ENCODE data around the gene IL17RC.
"Not testable (repeated sequence)": the region's sequence is repeated elsewhere in the genome, so short reads cannot be mapped to it uniquely, and the experiment has no call there.

Gene IL17RC

DNA sequence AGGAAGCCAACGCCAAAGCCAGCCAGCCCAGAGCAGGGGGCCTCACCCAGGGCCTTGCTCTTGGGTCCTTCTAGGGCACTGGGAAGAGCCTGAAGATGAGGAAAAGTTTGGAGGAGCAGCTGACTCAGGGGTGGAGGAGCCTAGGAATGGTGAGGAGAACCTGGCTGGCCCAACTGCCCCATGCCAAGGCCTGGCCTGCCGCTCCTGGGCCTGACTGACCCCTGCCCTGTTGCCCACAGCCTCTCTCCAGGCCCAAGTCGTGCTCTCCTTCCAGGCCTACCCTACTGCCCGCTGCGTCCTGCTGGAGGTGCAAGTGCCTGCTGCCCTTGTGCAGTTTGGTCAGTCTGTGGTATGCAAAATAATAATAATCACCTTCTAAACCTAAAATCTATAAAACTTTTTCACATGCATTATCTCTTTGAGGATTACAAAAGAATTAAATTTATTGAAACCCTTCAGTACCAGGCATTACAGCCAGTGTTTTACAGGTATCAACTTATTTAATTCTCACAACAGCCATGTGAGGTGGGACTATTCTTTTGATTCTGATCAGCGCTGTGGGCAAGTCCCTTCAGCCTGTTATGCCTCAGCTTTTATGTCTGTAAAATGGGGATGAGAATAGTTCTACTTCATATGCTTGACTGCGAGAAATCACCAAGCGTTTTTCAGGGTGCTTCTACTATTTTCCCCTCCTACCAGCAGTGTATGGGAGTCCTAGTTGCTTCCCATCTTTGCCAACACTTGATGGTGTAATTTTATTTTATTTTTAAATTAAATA is 1.6 kb downstream of the IL17RC start:
- no peak overlapping the region for H3K4me3 Mint-ChIP-seq

DNA sequence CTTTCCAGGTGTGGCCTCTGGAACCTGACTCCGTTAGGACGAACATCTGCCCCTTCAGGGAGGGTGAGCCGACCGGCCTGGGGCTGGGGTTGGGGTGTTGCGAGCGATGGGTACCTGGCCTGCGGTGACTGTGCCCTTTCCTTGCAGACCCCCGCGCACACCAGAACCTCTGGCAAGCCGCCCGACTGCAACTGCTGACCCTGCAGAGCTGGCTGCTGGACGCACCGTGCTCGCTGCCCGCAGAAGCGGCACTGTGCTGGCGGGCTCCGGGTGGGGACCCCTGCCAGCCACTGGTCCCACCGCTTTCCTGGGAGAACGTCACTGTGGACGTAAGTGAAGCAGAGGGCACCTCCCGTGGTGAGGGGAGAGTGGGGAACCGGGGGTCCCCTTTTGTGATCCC is 11.3 kb downstream of the IL17RC start:
- peaks cover 10% of the 10 kb centered on the region for H3K36me3 Mint-ChIP-seq
- ATAC-seq = no peak
- H3K27ac Mint-ChIP-seq = no peak overlapping the region

More for the DNA sequence above, 1.6 kb downstream of the IL17RC start:
- no peak for ATAC-seq
- Mint-ChIP-seq H3K4me1 (peaks cover 15% of the 10 kb centered on the region), H3K36me3 (no peaks in the 10 kb centered on the region), H3K27ac (no peak overlapping the region), H3K9me3 (no peaks in the 10 kb centered on the region)
- DNase-seq (ENCODE audit: low spot score in 2 of 2) = no peak

GRCh38 chr3:9930804-9931418 is 14.0 kb downstream of the IL17RC start:
- ATAC-seq = no peak
- peaks cover 20% of the 10 kb centered on the region for H3K36me3 Mint-ChIP-seq
- H3K4me1 Mint-ChIP-seq = peaks cover 31% of the 10 kb centered on the region
- no peak for DNase-seq (ENCODE audit: low spot score in 2 of 2)
- no peaks in the 10 kb centered on the region for H3K9me3 Mint-ChIP-seq
- no peak overlapping the region for H3K4me3 Mint-ChIP-seq
- H3K27ac Mint-ChIP-seq = peak overlapping the region; percentile 71

More for the DNA sequence above, 11.3 kb downstream of the IL17RC start:
- H3K9me3 Mint-ChIP-seq = no peaks in the 10 kb centered on the region
- H3K4me1 Mint-ChIP-seq = peaks cover 9% of the 10 kb centered on the region
- no peak overlapping the region for H3K4me3 Mint-ChIP-seq
- no peak for DNase-seq (ENCODE audit: low spot score in 2 of 2)

DNA sequence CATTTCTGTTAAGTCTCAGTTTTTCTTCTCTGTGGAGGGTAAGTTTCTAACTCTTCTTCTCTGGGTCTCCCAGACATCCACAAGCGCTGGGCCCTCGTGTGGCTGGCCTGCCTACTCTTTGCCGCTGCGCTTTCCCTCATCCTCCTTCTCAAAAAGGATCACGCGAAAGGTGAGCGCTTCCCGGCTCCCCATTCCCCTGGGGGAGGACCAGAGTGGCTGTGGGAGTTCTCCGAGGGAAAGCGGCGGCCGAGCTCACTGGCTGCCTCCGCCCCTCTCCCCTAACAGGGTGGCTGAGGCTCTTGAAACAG is 15.6 kb downstream of the IL17RC start:
- Mint-ChIP-seq H3K4me3 (peak overlapping the region; percentile 97), H3K4me1 (peaks cover 31% of the 10 kb centered on the region), H3K36me3 (peaks cover 36% of the 10 kb centered on the region), H3K9me3 (no peaks in the 10 kb centered on the region), H3K27ac (peak overlapping the region; percentile 99)
- no peak for ATAC-seq
- no peak for DNase-seq (ENCODE audit: low spot score in 2 of 2)

DNA sequence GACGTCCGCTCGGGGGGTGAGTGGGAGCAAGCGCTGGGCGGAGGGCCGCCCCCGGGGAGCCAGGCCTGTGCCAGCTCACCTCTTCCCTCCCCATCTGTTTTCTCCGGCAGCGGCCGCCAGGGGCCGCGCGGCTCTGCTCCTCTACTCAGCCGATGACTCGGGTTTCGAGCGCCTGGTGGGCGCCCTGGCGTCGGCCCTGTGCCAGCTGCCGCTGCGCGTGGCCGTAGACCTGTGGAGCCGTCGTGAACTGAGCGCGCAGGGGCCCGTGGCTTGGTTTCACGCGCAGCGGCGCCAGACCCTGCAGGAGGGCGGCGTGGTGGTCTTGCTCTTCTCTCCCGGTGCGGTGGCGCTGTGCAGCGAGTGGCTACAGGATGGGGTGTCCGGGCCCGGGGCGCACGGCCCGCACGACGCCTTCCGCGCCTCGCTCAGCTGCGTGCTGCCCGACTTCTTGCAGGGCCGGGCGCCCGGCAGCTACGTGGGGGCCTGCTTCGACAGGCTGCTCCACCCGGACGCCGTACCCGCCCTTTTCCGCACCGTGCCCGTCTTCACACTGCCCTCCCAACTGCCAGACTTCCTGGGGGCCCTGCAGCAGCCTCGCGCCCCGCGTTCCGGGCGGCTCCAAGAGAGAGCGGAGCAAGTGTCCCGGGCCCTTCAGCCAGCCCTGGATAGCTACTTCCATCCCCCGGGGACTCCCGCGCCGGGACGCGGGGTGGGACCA is 16.1 kb downstream of the IL17RC start:
- Mint-ChIP-seq H3K4me3 (peak overlapping the region; percentile 97), H3K27ac (peak overlapping the region; percentile 99), H3K9me3 (no peaks in the 10 kb centered on the region), H3K4me1 (peaks cover 31% of the 10 kb centered on the region), H3K36me3 (peaks cover 38% of the 10 kb centered on the region)
- ATAC-seq (peak; percentile 91), DNase-seq (ENCODE audit: low spot score in 2 of 2) (peak; percentile 69 to 89)

GRCh38 chr3:9933561-9934234 is 16.8 kb downstream of the IL17RC start, which contains the start of gene CRELD1:
CRELD1 (plus strand) TSS chr3:9933834; CDS start chr3:9934439, 605 bp downstream.
- Mint-ChIP-seq H3K9me3 (no peaks in the 10 kb centered on the region), H3K4me1 (peaks cover 31% of the 10 kb centered on the region), H3K27ac (peak within 1 kb of the TSS; percentile 99), H3K4me3 (peak within 1 kb of the TSS; percentile 97), H3K36me3 (peaks cover 38% of the 10 kb centered on the region)
- DNase-seq (ENCODE audit: low spot score in 2 of 2) = peak; percentile 92 to 98
- ATAC-seq = peak; percentile 88

- Mint-ChIP-seq H3K4me1 (peaks cover 31% of the 10 kb centered on the region), H3K27ac (peak overlapping the region; percentile 99), H3K4me3 (peak overlapping the region; percentile 97), H3K36me3 (peaks cover 38% of the 10 kb centered on the region), H3K9me3 (no peaks in the 10 kb centered on the region)
- ATAC-seq = no peak
- DNase-seq (ENCODE audit: low spot score in 2 of 2) = no peak
Observed at GRCh38 chr3:9934235-9934621, 17.3 kb downstream of the IL17RC start.

GRCh38 chr3:9934993-9935392 is 18.1 kb downstream of the IL17RC start:
- Mint-ChIP-seq H3K4me3 (peak overlapping the region; percentile 97), H3K36me3 (peaks cover 38% of the 10 kb centered on the region), H3K4me1 (peaks cover 31% of the 10 kb centered on the region), H3K9me3 (no peaks in the 10 kb centered on the region), H3K27ac (peak overlapping the region; percentile 99)
- ATAC-seq = no peak
- no peak for DNase-seq (ENCODE audit: low spot score in 2 of 2)

GRCh38 chr3:9935966-9936510 is 19.1 kb downstream of the IL17RC start:
- Mint-ChIP-seq H3K36me3 (peaks cover 39% of the 10 kb centered on the region), H3K4me1 (peaks cover 31% of the 10 kb centered on the region), H3K9me3 (no peaks in the 10 kb centered on the region), H3K27ac (no peak overlapping the region), H3K4me3 (no peak overlapping the region)
- ATAC-seq (no peak), DNase-seq (ENCODE audit: low spot score in 2 of 2) (no peak)

- no peak for DNase-seq (ENCODE audit: low spot score in 2 of 2)
- H3K27ac Mint-ChIP-seq = no peak overlapping the region
Observed at GRCh38 chr3:9937486-9938238, 20.8 kb downstream of the IL17RC start.

DNA sequence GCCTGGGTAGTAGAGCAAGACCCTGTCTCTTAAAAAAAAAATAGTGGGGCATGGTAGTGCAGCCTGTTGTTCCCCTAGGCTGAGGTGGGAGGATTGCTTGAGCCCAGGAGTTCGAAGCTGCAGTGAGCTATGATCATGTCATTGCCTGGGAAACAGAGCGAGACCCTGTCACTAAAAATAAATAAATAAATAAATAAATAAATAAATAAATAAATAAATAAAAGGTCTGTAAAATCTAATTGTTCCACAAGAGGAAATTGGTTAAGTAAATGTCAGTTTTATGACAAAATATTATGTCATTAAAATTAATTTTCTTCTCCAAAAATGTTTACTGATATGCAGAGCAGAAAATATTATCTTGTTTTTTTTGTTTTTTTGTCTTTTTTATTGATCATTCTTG is 22.1 kb downstream of the IL17RC start:
- Mint-ChIP-seq H3K27ac (no peak overlapping the region), H3K36me3 (peaks cover 39% of the 10 kb centered on the region), H3K4me3 (no peak overlapping the region), H3K9me3 (no peaks in the 10 kb centered on the region), H3K4me1 (peaks cover 19% of the 10 kb centered on the region)
- no peak for DNase-seq (ENCODE audit: low spot score in 2 of 2)
- ATAC-seq = no peak

More at GRCh38 chr3:9937486-9938238, 20.8 kb downstream of the IL17RC start:
- Mint-ChIP-seq H3K4me3 (no peak overlapping the region), H3K9me3 (no peaks in the 10 kb centered on the region), H3K36me3 (peaks cover 47% of the 10 kb centered on the region), H3K4me1 (peaks cover 25% of the 10 kb centered on the region)
- ATAC-seq = no peak

DNA sequence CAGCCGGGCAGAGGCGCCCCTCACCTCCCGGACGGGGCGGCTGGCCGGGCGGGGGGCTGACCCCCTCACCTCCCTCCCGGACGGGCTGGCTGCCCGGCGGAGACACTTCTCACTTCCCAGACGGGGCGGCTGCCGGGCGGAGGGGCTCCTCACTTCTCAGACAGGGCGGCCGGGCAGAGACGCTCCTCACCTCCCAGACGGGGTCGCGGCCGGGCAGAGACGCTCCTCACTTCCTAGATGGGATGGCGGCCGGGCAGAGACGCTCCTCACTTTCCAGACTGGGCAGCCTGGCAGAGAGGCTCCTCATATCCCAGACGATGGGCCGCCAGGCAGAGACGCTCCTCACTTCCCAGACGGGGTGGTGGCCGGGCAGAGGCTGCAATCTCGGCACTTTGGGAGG is 23.0 kb downstream of the IL17RC start:
- H3K9me3 Mint-ChIP-seq; H3K4me3 Mint-ChIP-seq; DNase-seq (ENCODE audit: low spot score in 2 of 2); H3K27ac Mint-ChIP-seq; ATAC-seq: not testable (repeated sequence)
- H3K36me3 Mint-ChIP-seq = peaks cover 39% of the 10 kb centered on the region
- H3K4me1 Mint-ChIP-seq = peaks cover 10% of the 10 kb centered on the region

DNA sequence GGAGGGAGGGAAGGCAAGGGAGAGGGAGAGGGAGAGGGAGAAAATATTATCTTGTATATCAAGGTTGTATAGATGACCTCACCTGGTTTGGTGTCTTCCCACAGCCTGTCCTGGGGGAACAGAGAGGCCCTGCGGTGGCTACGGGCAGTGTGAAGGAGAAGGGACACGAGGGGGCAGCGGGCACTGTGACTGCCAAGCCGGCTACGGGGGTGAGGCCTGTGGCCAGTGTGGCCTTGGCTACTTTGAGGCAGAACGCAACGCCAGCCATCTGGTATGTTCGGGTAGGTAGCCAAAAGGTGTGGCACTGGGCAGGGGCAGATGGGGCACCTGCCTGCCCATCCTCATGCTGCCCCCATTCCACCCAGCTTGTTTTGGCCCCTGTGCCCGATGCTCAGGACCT is 23.8 kb downstream of the IL17RC start:
- Mint-ChIP-seq H3K36me3 (peaks cover 44% of the 10 kb centered on the region), H3K27ac (no peak overlapping the region), H3K4me1 (peaks cover 2% of the 10 kb centered on the region), H3K4me3 (no peak overlapping the region), H3K9me3 (no peaks in the 10 kb centered on the region)
- DNase-seq (ENCODE audit: low spot score in 2 of 2) = no peak
- no peak for ATAC-seq

DNA sequence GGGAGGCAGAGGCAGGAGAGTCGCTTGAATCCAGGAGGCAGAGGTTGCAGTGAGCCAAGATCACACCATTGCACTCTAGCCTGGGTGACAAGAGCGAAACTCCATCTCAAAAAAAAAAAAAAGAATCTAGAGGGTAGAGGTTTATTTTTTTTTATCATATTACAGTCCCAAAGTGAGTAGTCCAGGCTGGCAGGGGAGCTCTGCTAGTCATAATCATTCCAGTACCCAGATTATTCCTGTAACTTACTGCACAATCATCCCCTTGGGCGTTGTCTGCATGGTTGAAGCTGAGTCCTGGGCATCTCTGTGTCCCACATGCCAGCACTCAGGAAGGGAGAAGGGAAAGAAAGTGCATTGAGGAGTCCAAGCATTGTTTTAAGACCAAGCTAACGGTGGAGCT is 25.3 kb downstream of the IL17RC start:
- no peak overlapping the region for H3K4me3 Mint-ChIP-seq
- H3K4me1 Mint-ChIP-seq = peaks cover 5% of the 10 kb centered on the region
- DNase-seq (ENCODE audit: low spot score in 2 of 2) (no peak), ATAC-seq (no peak)
- H3K36me3 Mint-ChIP-seq = peaks cover 32% of the 10 kb centered on the region
- H3K9me3 Mint-ChIP-seq = no peaks in the 10 kb centered on the region
- peak overlapping the region; percentile 1 for H3K27ac Mint-ChIP-seq
